Hepatocyte (in vitro differentiated cells): Measurements from ENCODE around the gene PRKAG2. TPM values are rescaled to one million over a fixed set of nuclear protein-coding genes. Genes with fewer than 3 reads are reported as not detected.

Source experiments
- DNase-seq: peaks from one replicate; pipeline ENCODE4 v3.0.0-alpha.2; 2016; ENCODE audit warnings: low spot score
- H2AFZ ChIP-seq: fragments of 200-600 bp; sonication (generic); 2 replicates; pipeline ENCODE4 v1.6.0; 2016; ENCODE audit warnings: antibody characterized with exemption, mild to moderate bottlenecking
- H3K27ac ChIP-seq: fragments of 200-600 bp; sonication (generic); 2 replicates; pipeline ENCODE4 v1.5.1; 2016; ENCODE audit warnings: mild to moderate bottlenecking
- H3K27me3 ChIP-seq: fragments of 200-600 bp; sonication (generic); 2 replicates; pipeline ENCODE4 v1.6.1; 2016
- H3K36me3 ChIP-seq: fragments of 200-600 bp; sonication (generic); replicated peaks from 2 replicates; pipeline ENCODE4 v1.5.1; 2016; ENCODE audit warnings: low read depth; ENCODE audit not compliant: insufficient read depth
- H3K4me1 ChIP-seq: fragments of 200-600 bp; sonication (generic); 2 replicates; pipeline ENCODE4 v1.5.1; 2016; ENCODE audit warnings: mild to moderate bottlenecking, moderate library complexity; ENCODE audit not compliant: insufficient read depth
- H3K4me2 ChIP-seq: fragments of 200-600 bp; sonication (generic); 2 replicates; pipeline ENCODE4 v1.6.0; 2016
- H3K4me3 ChIP-seq: fragments of 200-600 bp; sonication (generic); 2 replicates; pipeline ENCODE4 v1.5.1; 2016; ENCODE audit warnings: mild to moderate bottlenecking
- H3K79me2 ChIP-seq: fragments of 200-600 bp; sonication (generic); 2 replicates; pipeline ENCODE4 v1.6.0; 2017; ENCODE audit warnings: mild to moderate bottlenecking
- H3K9me2 ChIP-seq: fragments of 200-600 bp; sonication (generic); replicated peaks from 2 replicates; pipeline ENCODE4 v1.6.0; 2017; ENCODE audit warnings: mild to moderate bottlenecking; ENCODE audit not compliant: insufficient read depth
- H3K9me3 ChIP-seq: fragments of 200-600 bp; sonication (generic); 2 replicates; pipeline ENCODE4 v1.5.1; 2016; ENCODE audit warnings: low read depth, mild to moderate bottlenecking
- H4K20me1 ChIP-seq: fragments of 200-600 bp; sonication (generic); 2 replicates; pipeline ENCODE4 v1.6.0; 2016; ENCODE audit warnings: mild to moderate bottlenecking; ENCODE audit not compliant: insufficient read depth, poor library complexity, severe bottlenecking
- EZH2 ChIP-seq: fragments of 200-600 bp; sonication (generic); IDR thresholded peaks from 2 replicates; pipeline ENCODE4 v1.6.1; 2016; ENCODE audit warnings: antibody characterized with exemption, mild to moderate bottlenecking, borderline replicate concordance
- EZH2phosphoT487 ChIP-seq: fragments of 200-600 bp; sonication (generic); IDR thresholded peaks from one replicate; pipeline ENCODE4 v1.6.1; 2018; ENCODE audit warnings: antibody characterized with exemption, mild to moderate bottlenecking, low read depth, moderate library complexity; ENCODE audit not compliant: unreplicated experiment, severe bottlenecking
- WGBS: methylation state at CpG from one replicate; pipeline ENCODE4 v1.1.6; 2016; ENCODE audit warnings: low lambda C conversion rate; ENCODE audit errors: missing lambda C conversion rate; 5-methylcytosine and 5-hydroxymethylcytosine counted together
- polyA plus RNA-seq: library from polyadenylated mRNA; unstranded; fragments of >200 nt; fragmentation: Nextera tagmentation; extraction: Ambion mirVana; gene quantifications from 2 replicates; pipeline ENCODE4 v1.2.1, GENCODE V29; 2016
- total RNA-seq: library from RNA; depleted of rRNA; stranded (reverse); fragments of >200 nt; gene quantifications from 2 replicates; pipeline ENCODE4 v1.2.3, GENCODE V29; 2014
- TF ChIP-seq, protein P1 (sequence below): fragments of 200-600 bp; sonication (generic); IDR thresholded peaks from 2 replicates; pipeline ENCODE4 v1.5.1; 2016; ENCODE audit warnings: antibody characterized with exemption, mild to moderate bottlenecking; ENCODE audit not compliant: poor library complexity

Gene PRKAG2
- total and polyA plus RNA-seq, 2 experiments from 2014 or later, result 17.8 to 23.4 TPM

DNA sequence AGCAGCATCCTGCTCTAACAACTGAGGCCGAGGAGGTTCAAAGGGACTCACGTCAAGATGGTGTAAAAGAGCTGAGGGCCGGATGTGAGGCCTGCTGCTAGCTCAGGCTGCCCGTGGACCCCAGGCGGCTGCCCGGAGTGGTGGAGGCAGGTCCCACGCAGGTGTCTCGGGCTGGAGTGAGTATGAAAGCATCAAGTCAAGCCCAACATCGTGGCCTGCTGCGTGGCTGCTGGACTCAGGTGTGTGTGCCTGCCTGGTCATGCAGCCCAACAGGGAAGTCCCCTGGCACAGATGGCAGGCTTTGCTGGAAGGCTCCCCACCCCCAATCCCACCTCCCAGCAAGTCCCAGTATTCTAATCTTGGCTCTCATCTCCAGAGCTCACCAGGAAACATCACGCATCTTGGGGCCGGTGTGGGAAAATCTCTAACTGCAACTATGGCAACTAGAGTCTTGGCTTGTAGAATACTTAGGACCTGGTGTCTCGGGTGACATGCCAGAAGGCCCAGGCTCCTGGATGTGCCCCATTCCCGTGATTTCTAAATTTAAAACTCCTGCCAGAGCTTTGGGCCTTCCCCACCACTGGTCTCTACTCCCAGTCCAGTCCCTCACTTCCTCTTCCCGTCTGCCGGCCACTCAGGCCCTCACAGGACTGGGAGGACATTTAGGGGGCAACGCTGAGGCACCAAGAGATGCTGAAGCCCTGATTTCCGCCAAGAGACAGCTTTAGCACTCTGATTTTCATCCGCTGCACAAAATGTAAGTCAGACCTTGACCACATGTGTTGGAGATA, 85.9 kb downstream of the PRKAG2 start:
- Histone ChIP-seq H3K4me1 (no peaks in the 10 kb centered on the region), H3K36me3 (no peaks in the 10 kb centered on the region)
- 94% methylated on average over 19 of the region's 19 CpGs for WGBS

DNA sequence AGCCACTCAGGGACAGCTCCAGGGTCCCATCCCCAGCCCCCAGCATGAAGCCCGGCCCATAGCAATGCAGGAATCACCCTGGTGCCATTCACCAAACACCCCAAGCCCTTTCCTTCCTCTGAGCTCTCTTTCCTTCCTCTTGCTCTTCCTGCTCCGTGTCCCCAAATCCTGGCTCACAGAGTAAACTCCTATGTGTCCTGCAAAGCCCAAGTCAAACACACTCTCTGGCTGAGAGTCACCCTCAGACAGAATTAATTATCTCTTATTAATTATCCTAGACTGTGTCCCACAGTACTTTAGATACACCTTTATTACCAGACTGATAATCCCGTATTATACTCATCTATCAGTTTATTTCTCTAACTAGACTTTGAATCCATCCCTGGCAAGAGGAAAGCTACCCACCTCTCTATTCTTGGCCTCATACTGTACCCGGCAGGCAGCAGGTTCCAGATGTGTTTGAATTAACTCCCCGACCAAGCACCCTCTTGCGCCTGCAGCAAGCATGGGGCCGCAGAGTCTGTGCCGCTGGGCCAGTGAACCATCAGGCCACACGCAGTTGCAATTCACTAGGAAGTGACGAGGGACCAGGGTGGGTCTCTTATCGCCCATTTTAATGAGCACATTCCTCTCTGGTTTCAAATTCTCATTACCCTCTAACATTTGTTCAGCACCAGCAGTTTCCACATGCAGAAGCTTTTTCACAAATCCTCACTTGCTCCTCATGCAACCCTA, 86.7 kb downstream of the PRKAG2 start:
- H3K79me2 ChIP-seq, result no peaks in the 10 kb centered on the region
- H3K4me1 ChIP-seq, result no peaks in the 10 kb centered on the region

More for the DNA sequence above, 85.9 kb downstream of the PRKAG2 start:
- Histone ChIP-seq H3K27ac (no peak overlapping the region), H3K4me2 (no peak overlapping the region), H3K9me3 (no peaks in the 10 kb centered on the region), H3K9me2 (no peaks in the 10 kb centered on the region), H3K4me3 (no peak overlapping the region), H2AFZ (no peak overlapping the region), H4K20me1 (no peaks in the 10 kb centered on the region), H3K27me3 (no peaks in the 10 kb centered on the region), H3K79me2 (no peaks in the 10 kb centered on the region)
- no peak for DNase-seq
- no peak for TF ChIP-seq EZH2phosphoT487
- TF ChIP-seq EZH2, result no peak
- TF ChIP-seq, protein P1, sequence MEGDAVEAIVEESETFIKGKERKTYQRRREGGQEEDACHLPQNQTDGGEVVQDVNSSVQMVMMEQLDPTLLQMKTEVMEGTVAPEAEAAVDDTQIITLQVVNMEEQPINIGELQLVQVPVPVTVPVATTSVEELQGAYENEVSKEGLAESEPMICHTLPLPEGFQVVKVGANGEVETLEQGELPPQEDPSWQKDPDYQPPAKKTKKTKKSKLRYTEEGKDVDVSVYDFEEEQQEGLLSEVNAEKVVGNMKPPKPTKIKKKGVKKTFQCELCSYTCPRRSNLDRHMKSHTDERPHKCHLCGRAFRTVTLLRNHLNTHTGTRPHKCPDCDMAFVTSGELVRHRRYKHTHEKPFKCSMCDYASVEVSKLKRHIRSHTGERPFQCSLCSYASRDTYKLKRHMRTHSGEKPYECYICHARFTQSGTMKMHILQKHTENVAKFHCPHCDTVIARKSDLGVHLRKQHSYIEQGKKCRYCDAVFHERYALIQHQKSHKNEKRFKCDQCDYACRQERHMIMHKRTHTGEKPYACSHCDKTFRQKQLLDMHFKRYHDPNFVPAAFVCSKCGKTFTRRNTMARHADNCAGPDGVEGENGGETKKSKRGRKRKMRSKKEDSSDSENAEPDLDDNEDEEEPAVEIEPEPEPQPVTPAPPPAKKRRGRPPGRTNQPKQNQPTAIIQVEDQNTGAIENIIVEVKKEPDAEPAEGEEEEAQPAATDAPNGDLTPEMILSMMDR, result no peak

DNA sequence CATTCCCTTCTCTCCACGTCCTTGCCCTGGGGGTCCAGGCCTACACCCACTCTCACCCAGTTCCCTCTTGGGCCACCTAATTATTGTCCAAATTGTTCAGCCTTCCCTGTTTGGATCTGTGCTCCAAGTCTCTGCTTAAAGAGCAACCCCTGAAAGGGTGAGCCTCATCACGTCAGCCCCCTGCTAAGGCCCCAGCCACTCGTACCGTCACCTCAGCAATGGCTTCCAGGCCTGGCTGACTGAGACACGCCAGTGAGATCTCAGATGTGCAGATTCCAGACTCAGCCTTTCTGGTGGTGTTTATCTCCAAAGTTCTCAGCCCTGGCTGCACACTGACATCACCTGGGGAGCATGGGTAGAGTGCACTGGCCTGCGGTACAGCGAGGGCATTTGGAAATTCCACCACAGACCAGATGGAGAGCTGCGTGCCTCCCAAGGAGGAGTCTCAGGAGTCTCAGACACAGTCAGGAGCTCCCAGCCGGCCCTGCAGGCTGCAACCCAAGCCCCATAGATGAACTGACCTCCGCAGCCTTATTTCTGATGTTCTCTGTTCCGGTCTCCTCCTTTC, 87.5 kb downstream of the PRKAG2 start:
- Histone ChIP-seq H2AFZ (no peak overlapping the region), H3K4me3 (no peak overlapping the region), H3K9me3 (no peaks in the 10 kb centered on the region), H3K79me2 (no peaks in the 10 kb centered on the region), H3K4me2 (no peak overlapping the region), H3K4me1 (no peaks in the 10 kb centered on the region), H3K36me3 (no peaks in the 10 kb centered on the region), H3K27me3 (no peaks in the 10 kb centered on the region), H3K27ac (no peak overlapping the region), H3K9me2 (no peaks in the 10 kb centered on the region), H4K20me1 (no peaks in the 10 kb centered on the region)
- 89% methylated on average over 11 of the region's 11 CpGs for WGBS
- TF ChIP-seq, protein P1, result no peak
- DNase-seq, result no peak

More for the DNA sequence above, 86.7 kb downstream of the PRKAG2 start:
- Histone ChIP-seq H2AFZ (no peak overlapping the region), H3K36me3 (no peaks in the 10 kb centered on the region), H3K4me2 (no peak overlapping the region), H3K27ac (no peak overlapping the region), H3K9me3 (no peaks in the 10 kb centered on the region), H3K9me2 (no peaks in the 10 kb centered on the region), H3K4me3 (no peak overlapping the region), H3K27me3 (no peaks in the 10 kb centered on the region), H4K20me1 (no peaks in the 10 kb centered on the region)
- 90% methylated on average over 11 of the region's 11 CpGs for WGBS
- no peak for DNase-seq
- no peak for TF ChIP-seq EZH2phosphoT487
- TF ChIP-seq, protein P1, result no peak
- TF ChIP-seq EZH2, result no peak
